Measurements from ENCODE around the gene NFIA.
A peak's percentile ranks its signal among the peaks of the same experiment; 100 is the strongest.

NFIA gene

DNA sequence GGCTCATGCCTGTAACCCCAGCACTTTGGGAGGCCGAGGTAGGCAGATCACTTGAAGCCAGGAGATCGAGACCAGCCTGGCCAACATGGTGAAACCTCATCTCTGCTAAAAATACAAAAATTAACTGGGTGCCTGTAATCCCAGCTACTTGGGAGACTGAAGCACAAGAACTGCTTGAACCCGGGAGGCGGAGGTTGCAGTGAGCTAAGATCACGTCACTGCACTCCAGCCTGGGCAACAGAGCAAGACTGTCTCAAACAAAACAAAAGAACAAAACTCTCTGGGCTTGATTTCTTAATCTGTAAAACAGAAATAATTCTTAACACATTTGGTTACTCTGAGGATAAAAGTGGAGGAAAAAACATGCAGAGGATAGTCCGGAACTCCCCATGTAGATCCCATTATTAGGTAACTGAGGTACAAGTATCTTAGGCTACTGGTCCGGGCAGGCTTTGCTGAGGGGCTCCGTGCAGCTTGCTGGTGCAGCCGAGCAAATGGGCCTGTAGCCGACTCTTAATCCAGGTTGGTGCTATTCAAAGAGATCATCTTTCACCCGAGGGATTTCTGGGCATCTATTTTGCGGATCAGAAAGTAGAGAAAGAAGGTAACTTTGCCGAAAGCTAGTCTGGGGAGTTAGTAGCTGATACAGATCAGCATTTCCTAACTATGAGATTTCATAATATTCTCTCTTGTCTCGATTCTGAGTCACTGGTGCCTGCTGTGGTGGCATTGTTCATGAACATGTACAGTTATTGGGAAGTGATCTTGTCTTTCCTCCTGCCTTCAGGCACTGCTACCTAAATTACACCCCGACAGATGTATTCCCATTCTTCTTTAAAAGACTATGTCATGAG is 56.8 kb downstream of the NFIA start:
- Histone ChIP-seq H3K14ac (ENCODE audit: low read length) (no peak overlapping the region), H2BK5ac (ENCODE audit: low read depth, low read length, poor library complexity) (no peak overlapping the region), H4K91ac (ENCODE audit: low read depth, low read length) (no peak overlapping the region), H3K4ac (ENCODE audit: low read depth, low read length) (no peak overlapping the region), H3K79me1 (ENCODE audit: low read length) (no peaks in the 10 kb centered on the region), H3K4me3 (ENCODE audit: low read depth, low read length) (no peak overlapping the region), H3K79me2 (ENCODE audit: control insufficient read depth, insufficient read depth, low read length, poor library complexity) (no peaks in the 10 kb centered on the region), H3K36me3 (ENCODE audit: control insufficient read depth in 1 of 2, insufficient read depth in 2 of 2, low read length in 2 of 2) (no peaks in the 10 kb centered on the region), H3K23ac (ENCODE audit: low read length) (no peak overlapping the region), H4K8ac (ENCODE audit: low read depth, low read length) (no peak overlapping the region), H2BK12ac (ENCODE audit: low read length) (no peak overlapping the region), H2AK5ac (ENCODE audit: low read length) (no peak overlapping the region), H4K12ac (ENCODE audit: low read depth, low read length) (no peak overlapping the region), H2BK120ac (ENCODE audit: insufficient read depth, low read length, poor library complexity) (no peak overlapping the region), H3K9ac (ENCODE audit: low read length) (no peak overlapping the region), H3K27ac (ENCODE audit: low read depth, low read length) (no peak overlapping the region), H3K27me3 (ENCODE audit: insufficient read depth, low read length) (no peaks in the 10 kb centered on the region), H3K4me1 (ENCODE audit: control insufficient read depth in 1 of 2, insufficient read depth in 2 of 2, low read length in 2 of 2) (peaks cover 0 to 3% of the 10 kb centered on the region in 2 experiments), H3K4me2 (ENCODE audit: low read length) (no peak overlapping the region), H3K9me3 (ENCODE audit: insufficient read depth, low read depth, low read length) (no peaks in the 10 kb centered on the region), H3K18ac (ENCODE audit: low read length) (no peak overlapping the region), H2AFZ (ENCODE audit: insufficient read depth, low read length, poor library complexity) (no peak overlapping the region)
- peak; percentile 83 to 98 for DNase-seq
- no CpG with 5 or more reads among the region's 15 CpGs for WGBS (ENCODE audit: extremely low coverage, insufficient coverage, insufficient read length)

DNA sequence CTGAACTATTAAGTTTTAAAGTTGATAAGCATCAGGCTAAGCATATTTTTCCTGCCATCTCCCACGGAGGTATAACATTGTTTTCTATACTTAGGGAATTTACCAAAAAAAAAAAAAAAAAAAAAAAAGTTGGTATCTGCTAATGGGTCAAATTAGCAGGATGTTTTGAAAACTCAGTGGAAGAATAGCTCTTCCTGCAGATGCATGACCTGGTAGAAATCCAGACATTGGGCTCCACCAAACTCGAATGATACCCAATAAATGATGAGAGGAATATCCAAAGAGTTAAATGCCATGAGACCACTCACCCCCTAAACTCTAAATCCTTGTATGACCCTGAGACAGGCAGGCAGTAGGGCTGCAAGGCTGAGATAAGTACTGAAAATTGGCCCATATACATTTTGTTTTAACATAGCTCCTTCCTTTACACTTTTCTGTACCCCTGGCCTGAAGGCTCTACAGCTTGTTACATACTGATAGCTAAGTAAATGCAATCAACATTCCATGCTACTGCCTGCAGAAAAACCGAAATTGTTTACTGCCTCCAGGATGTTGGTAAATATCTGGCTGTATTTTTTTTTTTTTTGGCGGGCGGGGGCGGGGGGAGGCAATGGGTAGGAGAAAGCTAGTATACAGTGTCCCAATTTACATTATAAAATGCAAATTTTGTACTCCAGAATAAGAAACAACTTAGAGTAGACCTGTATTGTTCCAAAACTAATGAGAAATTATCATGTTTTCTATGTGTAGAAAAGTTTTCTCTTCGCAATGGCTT is 57.6 kb downstream of the NFIA start:
- H3K9ac ChIP-seq (ENCODE audit: low read length) = no peak overlapping the region
- no peak overlapping the region for H2AK5ac ChIP-seq (ENCODE audit: low read length)
- peaks cover 0 to 3% of the 10 kb centered on the region in 2 experiments for H3K4me1 ChIP-seq (ENCODE audit: control insufficient read depth in 1 of 2, insufficient read depth in 2 of 2, low read length in 2 of 2)
- no peak overlapping the region for H3K4ac ChIP-seq (ENCODE audit: low read depth, low read length)
- no peak overlapping the region for H3K18ac ChIP-seq (ENCODE audit: low read length)
- no peak overlapping the region for H4K8ac ChIP-seq (ENCODE audit: low read depth, low read length)
- WGBS (ENCODE audit: extremely low coverage, insufficient coverage, insufficient read length) = no CpG with 5 or more reads among the region's 7 CpGs
- H3K36me3 ChIP-seq (ENCODE audit: control insufficient read depth in 1 of 2, insufficient read depth in 2 of 2, low read length in 2 of 2) = no peaks in the 10 kb centered on the region
- no peaks in the 10 kb centered on the region for H3K79me2 ChIP-seq (ENCODE audit: control insufficient read depth, insufficient read depth, low read length, poor library complexity)
- no peak overlapping the region for H2BK12ac ChIP-seq (ENCODE audit: low read length)
- H2AFZ ChIP-seq (ENCODE audit: insufficient read depth, low read length, poor library complexity) = no peak overlapping the region
- H3K27me3 ChIP-seq (ENCODE audit: insufficient read depth, low read length) = no peaks in the 10 kb centered on the region
- no peak overlapping the region for H3K23ac ChIP-seq (ENCODE audit: low read length)
- H2BK120ac ChIP-seq (ENCODE audit: insufficient read depth, low read length, poor library complexity) = no peak overlapping the region
- peak; percentile 59 to 75 for DNase-seq
- H3K79me1 ChIP-seq (ENCODE audit: low read length) = no peaks in the 10 kb centered on the region
- no peak overlapping the region for H4K91ac ChIP-seq (ENCODE audit: low read depth, low read length)
- H2BK5ac ChIP-seq (ENCODE audit: low read depth, low read length, poor library complexity) = no peak overlapping the region
- no peak overlapping the region for H3K4me3 ChIP-seq (ENCODE audit: low read depth, low read length)
- no peak overlapping the region for H3K27ac ChIP-seq (ENCODE audit: low read depth, low read length)
- H3K9me3 ChIP-seq (ENCODE audit: insufficient read depth, low read depth, low read length) = no peaks in the 10 kb centered on the region
- H4K12ac ChIP-seq (ENCODE audit: low read depth, low read length) = no peak overlapping the region
- no peak overlapping the region for H3K4me2 ChIP-seq (ENCODE audit: low read length)
- no peak overlapping the region for H3K14ac ChIP-seq (ENCODE audit: low read length)

DNA sequence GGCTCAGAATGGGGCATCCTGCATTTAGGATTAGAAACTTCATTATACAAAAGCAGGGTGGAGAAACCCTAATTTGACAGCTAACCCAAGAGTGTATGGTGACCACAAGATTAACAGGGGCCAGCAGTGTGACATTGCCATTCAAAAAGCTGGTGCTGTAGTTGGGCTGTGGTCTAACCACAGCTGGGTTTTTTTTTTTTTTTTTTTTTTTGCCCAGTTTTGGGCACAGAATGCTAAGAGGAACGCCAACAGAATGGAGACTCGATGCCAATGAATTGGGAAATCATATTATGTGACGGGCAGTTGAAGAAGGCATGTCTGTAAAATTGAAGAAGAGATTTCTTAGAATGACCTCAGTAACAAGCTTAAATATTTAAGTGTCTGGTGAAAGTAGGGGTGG is 58.4 kb downstream of the NFIA start:
- H3K14ac ChIP-seq (ENCODE audit: low read length) = no peak overlapping the region
- H3K9ac ChIP-seq (ENCODE audit: low read length) = no peak overlapping the region
- H3K27ac ChIP-seq (ENCODE audit: low read depth, low read length) = no peak overlapping the region
- H3K4me1 ChIP-seq (ENCODE audit: control insufficient read depth in 1 of 2, insufficient read depth in 2 of 2, low read length in 2 of 2) = peaks cover 0 to 3% of the 10 kb centered on the region in 2 experiments
- WGBS (ENCODE audit: extremely low coverage, insufficient coverage, insufficient read length) = no CpG with 5 or more reads among the region's 3 CpGs
- no peaks in the 10 kb centered on the region for H3K79me1 ChIP-seq (ENCODE audit: low read length)
- no peak overlapping the region for H3K4me3 ChIP-seq (ENCODE audit: low read depth, low read length)
- H3K79me2 ChIP-seq (ENCODE audit: control insufficient read depth, insufficient read depth, low read length, poor library complexity) = no peaks in the 10 kb centered on the region
- H3K23ac ChIP-seq (ENCODE audit: low read length) = no peak overlapping the region
- H3K9me3 ChIP-seq (ENCODE audit: insufficient read depth, low read depth, low read length) = no peaks in the 10 kb centered on the region
- no peak overlapping the region for H3K4ac ChIP-seq (ENCODE audit: low read depth, low read length)
- no peaks in the 10 kb centered on the region for H3K36me3 ChIP-seq (ENCODE audit: control insufficient read depth in 1 of 2, insufficient read depth in 2 of 2, low read length in 2 of 2)
- H4K12ac ChIP-seq (ENCODE audit: low read depth, low read length) = no peak overlapping the region
- no peak overlapping the region for H4K8ac ChIP-seq (ENCODE audit: low read depth, low read length)
- H2BK12ac ChIP-seq (ENCODE audit: low read length) = no peak overlapping the region
- H3K27me3 ChIP-seq (ENCODE audit: insufficient read depth, low read length) = no peaks in the 10 kb centered on the region
- H4K91ac ChIP-seq (ENCODE audit: low read depth, low read length) = peak overlapping the region; percentile 21
- no peak overlapping the region for H3K18ac ChIP-seq (ENCODE audit: low read length)
- H2BK5ac ChIP-seq (ENCODE audit: low read depth, low read length, poor library complexity) = no peak overlapping the region
- no peak overlapping the region for H3K4me2 ChIP-seq (ENCODE audit: low read length)
- H2AFZ ChIP-seq (ENCODE audit: insufficient read depth, low read length, poor library complexity) = no peak overlapping the region
- H2BK120ac ChIP-seq (ENCODE audit: insufficient read depth, low read length, poor library complexity) = no peak overlapping the region
- no peak overlapping the region for H2AK5ac ChIP-seq (ENCODE audit: low read length)
- no peak for DNase-seq

DNA sequence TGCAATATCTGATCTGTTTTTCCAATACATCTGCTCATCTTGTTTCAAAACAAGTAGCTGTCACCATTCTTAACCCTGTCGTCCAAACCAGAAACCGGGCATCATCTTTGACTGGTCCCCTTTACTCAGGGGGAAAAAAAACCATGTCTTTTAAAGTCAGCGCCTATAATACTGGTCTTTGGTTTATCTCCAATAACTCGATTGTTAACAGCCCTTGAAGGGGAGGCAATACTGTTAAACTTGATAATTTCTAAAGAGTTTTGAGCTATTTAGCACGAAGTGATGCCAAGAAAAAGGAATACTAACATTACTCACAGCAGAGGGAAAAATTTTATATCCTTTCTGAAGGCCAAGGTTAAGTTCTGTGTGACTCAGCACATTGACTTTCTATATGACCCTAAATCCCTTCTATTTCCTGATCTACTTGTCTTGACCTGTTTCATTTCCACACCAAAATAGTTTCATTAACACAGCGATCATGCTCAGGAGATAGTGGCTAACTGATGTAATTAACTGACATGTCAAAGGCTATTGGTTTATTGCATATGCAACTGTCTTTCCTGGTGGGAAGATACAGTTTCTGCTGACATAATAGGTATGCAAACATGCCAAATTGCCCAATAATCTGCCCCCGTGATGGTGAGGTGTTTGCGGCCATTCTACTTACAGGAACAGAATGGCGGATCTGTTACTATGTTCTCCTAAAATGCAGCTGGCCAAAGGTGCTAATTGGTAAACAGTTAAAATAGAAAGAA is 59.1 kb downstream of the NFIA start:
- Histone ChIP-seq H3K79me1 (ENCODE audit: low read length) (no peaks in the 10 kb centered on the region), H3K36me3 (ENCODE audit: control insufficient read depth in 1 of 2, insufficient read depth in 2 of 2, low read length in 2 of 2) (no peaks in the 10 kb centered on the region), H3K4me1 (ENCODE audit: control insufficient read depth in 1 of 2, insufficient read depth in 2 of 2, low read length in 2 of 2) (peaks cover 0 to 3% of the 10 kb centered on the region in 2 experiments), H3K27me3 (ENCODE audit: insufficient read depth, low read length) (no peaks in the 10 kb centered on the region), H3K9me3 (ENCODE audit: insufficient read depth, low read depth, low read length) (no peaks in the 10 kb centered on the region), H3K9ac (ENCODE audit: low read length) (no peak overlapping the region), H4K91ac (ENCODE audit: low read depth, low read length) (no peak overlapping the region), H2BK5ac (ENCODE audit: low read depth, low read length, poor library complexity) (no peak overlapping the region), H2AK5ac (ENCODE audit: low read length) (no peak overlapping the region), H2BK120ac (ENCODE audit: insufficient read depth, low read length, poor library complexity) (no peak overlapping the region), H4K12ac (ENCODE audit: low read depth, low read length) (no peak overlapping the region), H2BK12ac (ENCODE audit: low read length) (no peak overlapping the region), H3K79me2 (ENCODE audit: control insufficient read depth, insufficient read depth, low read length, poor library complexity) (no peaks in the 10 kb centered on the region), H3K4me3 (ENCODE audit: low read depth, low read length) (no peak overlapping the region), H3K4ac (ENCODE audit: low read depth, low read length) (no peak overlapping the region), H2AFZ (ENCODE audit: insufficient read depth, low read length, poor library complexity) (no peak overlapping the region), H3K18ac (ENCODE audit: low read length) (no peak overlapping the region), H3K14ac (ENCODE audit: low read length) (no peak overlapping the region), H3K4me2 (ENCODE audit: low read length) (no peak overlapping the region), H3K23ac (ENCODE audit: low read length) (no peak overlapping the region), H3K27ac (ENCODE audit: low read depth, low read length) (no peak overlapping the region), H4K8ac (ENCODE audit: low read depth, low read length) (no peak overlapping the region)
- WGBS (ENCODE audit: extremely low coverage, insufficient coverage, insufficient read length) = no CpG with 5 or more reads among the region's 9 CpGs
- peak; percentile 17 to 70 for DNase-seq

Data from trophoblast cell (in vitro differentiated cells and primary cell).